H9 (cell line): Measurements from ENCODE around the gene AATK. TPM values are rescaled to one million over a fixed set of nuclear protein-coding genes. Genes with fewer than 3 reads are reported as not detected.

Experiments
- DNase-seq: peaks from one replicate; pipeline ENCODE4 v3.0.0-alpha.2; 2017
- H2AFZ ChIP-seq: one replicate; pipeline ENCODE4 v1.6.1; 2013; ENCODE audit warnings: mild to moderate bottlenecking, low read length, control low read depth, moderate library complexity
- H2AK5ac ChIP-seq: 2 replicates; pipeline ENCODE4 v1.6.1; 2013; ENCODE audit warnings: low read length, control low read depth, mixed read lengths; ENCODE audit not compliant: insufficient read length
- H2BK120ac ChIP-seq: one replicate; pipeline ENCODE4 v1.6.1; 2013; ENCODE audit warnings: low read depth, mild to moderate bottlenecking, low read length, control low read depth, inconsistent platforms; ENCODE audit not compliant: poor library complexity, severe bottlenecking
- H2BK12ac ChIP-seq: 2 replicates; pipeline ENCODE4 v1.6.1; 2013; ENCODE audit warnings: low read length, control low read depth, mixed read lengths, low read depth; ENCODE audit not compliant: insufficient read length
- H2BK15ac ChIP-seq: 2 replicates; pipeline ENCODE4 v1.6.1; 2013; ENCODE audit warnings: low read depth, low read length, control low read depth
- H2BK20ac ChIP-seq: one replicate; pipeline ENCODE4 v1.6.1; 2013; ENCODE audit warnings: low read depth, mild to moderate bottlenecking, low read length, control low read depth, inconsistent platforms; ENCODE audit not compliant: poor library complexity, severe bottlenecking
- H2BK5ac ChIP-seq: 2 replicates; pipeline ENCODE4 v1.6.1; 2013; ENCODE audit warnings: low read length, control low read depth, mixed read lengths; ENCODE audit not compliant: insufficient read length
- H3K14ac ChIP-seq: 2 replicates; pipeline ENCODE4 v1.6.1; 2013; ENCODE audit warnings: low read length, control low read depth; ENCODE audit not compliant: insufficient read depth
- H3K18ac ChIP-seq: 2 replicates; pipeline ENCODE4 v1.6.1; 2013; ENCODE audit warnings: low read depth, mild to moderate bottlenecking, mixed read lengths, low read length, control low read depth; ENCODE audit not compliant: insufficient read length
- H3K23ac ChIP-seq: 2 replicates; pipeline ENCODE4 v1.6.1; 2013; ENCODE audit warnings: low read length, control low read depth, mixed read lengths, low read depth; ENCODE audit not compliant: insufficient read length
- H3K23me2 ChIP-seq: 2 replicates; pipeline ENCODE4 v1.6.1; 2013; ENCODE audit warnings: low read depth, mild to moderate bottlenecking, mixed read lengths, low read length, control low read depth; ENCODE audit not compliant: insufficient read length, poor library complexity, severe bottlenecking
- H3K27ac ChIP-seq: 2 replicates; pipeline ENCODE4 v1.5.1; 2013; ENCODE audit warnings: low read length, control low read depth, mixed read lengths, low read depth; ENCODE audit not compliant: insufficient read length
- H3K27me3 ChIP-seq: 2 replicates; pipeline ENCODE4 v1.6.1; 2013; ENCODE audit warnings: low read length, control low read depth, inconsistent platforms; ENCODE audit not compliant: insufficient read depth
- H3K4ac ChIP-seq: 2 replicates; pipeline ENCODE4 v1.6.1; 2013; ENCODE audit warnings: low read depth, mild to moderate bottlenecking, control low read depth, inconsistent platforms, low read length, moderate library complexity
- H3K4me1 ChIP-seq: 2 replicates; pipeline ENCODE4 v1.6.1; 2013; ENCODE audit warnings: low read length, control low read depth, inconsistent platforms; ENCODE audit not compliant: insufficient read depth
- H3K4me2 ChIP-seq: 2 replicates; pipeline ENCODE4 v1.6.1; 2013; ENCODE audit warnings: low read length, control low read depth, mixed read lengths; ENCODE audit not compliant: insufficient read length, insufficient read depth
- H3K56ac ChIP-seq: 2 replicates; pipeline ENCODE4 v1.6.1; 2013; ENCODE audit warnings: low read depth, mild to moderate bottlenecking, mixed read lengths, low read length, control low read depth; ENCODE audit not compliant: insufficient read length
- H3K79me1 ChIP-seq: 2 replicates; pipeline ENCODE4 v1.6.1; 2013; ENCODE audit warnings: low read depth, mild to moderate bottlenecking, moderate library complexity, low read length, control low read depth, inconsistent platforms; ENCODE audit not compliant: insufficient read depth, poor library complexity, severe bottlenecking
- H3K79me2 ChIP-seq: 2 replicates; pipeline ENCODE4 v1.6.1; 2013; ENCODE audit warnings: low read length, control low read depth, inconsistent platforms; ENCODE audit not compliant: insufficient read depth
- H3K9ac ChIP-seq: 2 replicates; pipeline ENCODE4 v1.6.1; 2013; ENCODE audit warnings: low read length, control low read depth, mixed read lengths; ENCODE audit not compliant: insufficient read length; ENCODE audit errors: extremely low read depth
- H3K9me3 ChIP-seq: one replicate; pipeline ENCODE4 v1.6.1; 2013; ENCODE audit warnings: low read depth, low read length, inconsistent platforms; ENCODE audit not compliant: control insufficient read depth
- H3T11ph ChIP-seq: one replicate; pipeline ENCODE4 v1.6.1; 2013; ENCODE audit warnings: mild to moderate bottlenecking, low read length, control low read depth, inconsistent platforms
- H4K20me1 ChIP-seq: one replicate; pipeline ENCODE4 v1.6.1; 2013; ENCODE audit not compliant: control insufficient read depth, insufficient read length, insufficient read depth
- H4K5ac ChIP-seq: 2 replicates; pipeline ENCODE4 v1.6.1; 2013; ENCODE audit warnings: low read depth, mild to moderate bottlenecking, mixed read lengths, low read length, control low read depth; ENCODE audit not compliant: insufficient read length
- H4K8ac ChIP-seq: replicated peaks from 2 replicates; pipeline ENCODE4 v1.6.1; 2013; ENCODE audit warnings: low read length, control low read depth, mixed read lengths, low read depth; ENCODE audit not compliant: insufficient read length
- H4K91ac ChIP-seq: 2 replicates; pipeline ENCODE4 v1.6.1; 2013; ENCODE audit warnings: low read depth, mild to moderate bottlenecking, moderate library complexity, mixed read lengths, low read length, control low read depth; ENCODE audit not compliant: insufficient read length
- H3K27ac Mint-ChIP-seq, 3 experiments: 2 replicates in 2 of 3; 3 replicates in 1 of 3; pipeline ENCODE4 v1.8.0; 2020 to 2021; ENCODE audit warnings: mixed read lengths in 3 of 3, mild to moderate bottlenecking in 1 of 3, moderate library complexity in 1 of 3
- H3K27me3 Mint-ChIP-seq: 2 replicates; pipeline ENCODE4 v1.8.0; 2021; ENCODE audit warnings: low read depth, mild to moderate bottlenecking, moderate library complexity, mixed read lengths
- H3K36me3 Mint-ChIP-seq, 3 experiments: 2 replicates in 2 of 3; 3 replicates in 1 of 3; pipeline ENCODE4 v1.8.0; 2020 to 2021; ENCODE audit warnings: low read depth in 3 of 3, mixed read lengths in 3 of 3; ENCODE audit not compliant: insufficient read depth in 1 of 3
- H3K4me1 Mint-ChIP-seq, 2 experiments: 2 replicates each; pipeline ENCODE4 v1.8.0; 2020; ENCODE audit warnings: mixed read lengths in 2 of 2
- H3K4me3 Mint-ChIP-seq, 2 experiments: 2 replicates in 1 of 2; 3 replicates in 1 of 2; pipeline ENCODE4 v1.8.0; 2020 to 2021; ENCODE audit warnings: mild to moderate bottlenecking in 2 of 2, mixed read lengths in 2 of 2, moderate library complexity in 1 of 2
- H3K9me3 Mint-ChIP-seq, 2 experiments: 2 replicates in 1 of 2; 3 replicates in 1 of 2; pipeline ENCODE4 v1.8.0; 2020; ENCODE audit warnings: mild to moderate bottlenecking in 2 of 2, mixed read lengths in 2 of 2, moderate library complexity in 1 of 2
- CTCF ChIP-seq: fragments of 200-600 bp; sonication (generic); conservative IDR thresholded peaks from 3 replicates; pipeline ENCODE4 v1.8.0; 2021; ENCODE audit warnings: antibody characterized with exemption, mild to moderate bottlenecking
- WGBS: extraction: QIAGEN DNeasy Blood & Tissue Kit; methylation state at CpG from one replicate; pipeline ENCODE4 v1.1.7; 2013; ENCODE audit warnings: missing lambda C conversion rate, low lambda C conversion rate, mixed read lengths; ENCODE audit not compliant: insufficient read length; ENCODE audit errors: extremely low coverage; 5-methylcytosine and 5-hydroxymethylcytosine counted together
- total RNA-seq: library from RNA; stranded (reverse); gene quantifications from 2 replicates; pipeline ENCODE4 v1.2.1, GENCODE V29; 2021

The AATK gene
- total RNA-seq, 1 experiment from 2014 or later = 2.4 TPM

- H3K79me1 ChIP-seq = no peaks in the 10 kb centered on the region
- H3K4me1 ChIP-seq = no peaks in the 10 kb centered on the region
- no peak overlapping the region for H4K8ac ChIP-seq
- no peaks in the 10 kb centered on the region; the same call in 1 of the 2 replicates for H3K27me3 Mint-ChIP-seq
- H3K79me2 ChIP-seq = no peaks in the 10 kb centered on the region
- peaks cover 5 to 12% of the 10 kb centered on the region in 2 experiments for H3K4me1 Mint-ChIP-seq
- no peak overlapping the region for H3K14ac ChIP-seq
- no peak overlapping the region for H4K5ac ChIP-seq
- no peak overlapping the region for H3K4ac ChIP-seq
- no peak overlapping the region for H3K27ac ChIP-seq
- no peak overlapping the region; the same call in 1 of the 2 replicates for H2BK15ac ChIP-seq
- no peak overlapping the region for H3K4me2 ChIP-seq
- H3K27ac Mint-ChIP-seq = no peak overlapping the region
- no peaks in the 10 kb centered on the region for H3K23me2 ChIP-seq
- H3K23ac ChIP-seq = no peak overlapping the region
- H3K27me3 ChIP-seq = no peaks in the 10 kb centered on the region
- no peak overlapping the region for H4K91ac ChIP-seq
- TF ChIP-seq CTCF = no peak
- no peak overlapping the region for H2BK12ac ChIP-seq
- no peak overlapping the region for H2BK20ac ChIP-seq
- WGBS = no CpG with 5 or more reads among the region's 109 CpGs
- no peak overlapping the region for H2AK5ac ChIP-seq
- no peak overlapping the region for H2AFZ ChIP-seq
- H3T11ph ChIP-seq = no peak overlapping the region
- no peak overlapping the region for H3K9ac ChIP-seq
- DNase-seq = peak; percentile 74
- H3K9me3 ChIP-seq = no peaks in the 10 kb centered on the region
- H3K36me3 Mint-ChIP-seq = no peaks in the 10 kb centered on the region; a peak in 1 of 7 replicates
- no peaks in the 10 kb centered on the region for H4K20me1 ChIP-seq
- no peak overlapping the region for H3K56ac ChIP-seq
- no peak overlapping the region for H3K18ac ChIP-seq
- H2BK5ac ChIP-seq = no peak overlapping the region
- no peaks in the 10 kb centered on the region for H3K9me3 Mint-ChIP-seq
- H3K4me3 Mint-ChIP-seq = no peak overlapping the region
- H2BK120ac ChIP-seq = no peak overlapping the region
Observed at GRCh38 chr17:81121841-81122733, 43.9 kb downstream of the AATK start.
